H7 (cell line): ENCODE measurements around the gene AGT. TPM values are rescaled to one million over a fixed set of nuclear protein-coding genes. Genes with fewer than 3 reads are reported as not detected.

Experiments used
- DNase-seq: peaks from one replicate; pipeline ENCODE4 v3.0.0; 2012
- H3K27me3 ChIP-seq: 2 replicates; pipeline ENCODE4 v1.6.0; 2011; ENCODE audit warnings: mild to moderate bottlenecking, low read length; ENCODE audit not compliant: control insufficient read depth, insufficient read depth
- H3K36me3 ChIP-seq: replicated peaks from 2 replicates; pipeline ENCODE4 v1.5.1; 2011; ENCODE audit warnings: low read length; ENCODE audit not compliant: control insufficient read depth, insufficient read depth
- H3K4me3 ChIP-seq: 2 replicates; pipeline ENCODE4 v1.5.1; 2011; ENCODE audit warnings: low read depth, mild to moderate bottlenecking, control low read depth, low read length, moderate library complexity; ENCODE audit not compliant: insufficient read depth
- total RNA-seq: library from RNA; depleted of rRNA; stranded (reverse); fragments of >200 nt; shearing (Covaris generic); gene quantifications from 2 replicates; pipeline ENCODE4 v1.2.3, GENCODE V29; 2014; rRNA removed

The AGT gene
- total RNA-seq = 0.42 TPM in 1 of 2 replicates, not detected in the other

- Histone ChIP-seq H3K27me3 (no peaks in the 10 kb centered on the region), H3K4me3 (no peak within 1 kb of the TSS), H3K36me3 (no peaks in the 10 kb centered on the region)
- no peak for DNase-seq
These were observed at the start of gene AGT for GRCh38 chr1:230713915-230714764. Gene AGT (minus strand): TSS chr1:230714122. CDS start chr1:230710823, 3,299 bp downstream.

GRCh38 chr1:230761443-230762167 lies 47.7 kb upstream of the AGT start:
- no peak overlapping the region for H3K4me3 ChIP-seq
- no peaks in the 10 kb centered on the region; the same call in 1 of the 2 replicates for H3K27me3 ChIP-seq
- no peaks in the 10 kb centered on the region for H3K36me3 ChIP-seq
- DNase-seq = no peak

GRCh38 chr1:230760360-230760827 lies 46.5 kb upstream of the AGT start:
- H3K4me3 ChIP-seq = no peak overlapping the region
- H3K36me3 ChIP-seq = no peaks in the 10 kb centered on the region
- H3K27me3 ChIP-seq = no peaks in the 10 kb centered on the region; the same call in 1 of the 2 replicates
- peak; percentile 68 for DNase-seq

GRCh38 chr1:230759369-230760065 lies 45.6 kb upstream of the AGT start:
- no peak for DNase-seq
- H3K4me3 ChIP-seq = no peak overlapping the region
- H3K36me3 ChIP-seq = no peaks in the 10 kb centered on the region
- H3K27me3 ChIP-seq = no peaks in the 10 kb centered on the region; the same call in 1 of the 2 replicates

- Histone ChIP-seq H3K27me3 (no peaks in the 10 kb centered on the region; the same call in 1 of the 2 replicates), H3K4me3 (no peak overlapping the region), H3K36me3 (no peaks in the 10 kb centered on the region)
- no peak for DNase-seq
These were observed 44.9 kb upstream of the AGT start for GRCh38 chr1:230758709-230759368.

GRCh38 chr1:230757856-230758708 lies 44.2 kb upstream of the AGT start:
- no peaks in the 10 kb centered on the region for H3K36me3 ChIP-seq
- H3K4me3 ChIP-seq = no peak overlapping the region
- DNase-seq = no peak
- H3K27me3 ChIP-seq = no peaks in the 10 kb centered on the region; the same call in 1 of the 2 replicates

GRCh38 chr1:230754796-230755195 lies 40.9 kb upstream of the AGT start:
- H3K27me3 ChIP-seq = no peaks in the 10 kb centered on the region; the same call in 1 of the 2 replicates
- H3K4me3 ChIP-seq = no peak overlapping the region
- H3K36me3 ChIP-seq = no peaks in the 10 kb centered on the region
- DNase-seq = no peak

GRCh38 chr1:230753586-230754251 lies 39.8 kb upstream of the AGT start:
- no peaks in the 10 kb centered on the region for H3K36me3 ChIP-seq
- no peaks in the 10 kb centered on the region; the same call in 1 of the 2 replicates for H3K27me3 ChIP-seq
- peak overlapping the region; percentile 31 for H3K4me3 ChIP-seq
- DNase-seq = peak; percentile 95

- no peak for DNase-seq
- Histone ChIP-seq H3K27me3 (no peaks in the 10 kb centered on the region; the same call in 1 of the 2 replicates), H3K4me3 (no peak overlapping the region), H3K36me3 (no peaks in the 10 kb centered on the region)
These were observed 39.3 kb upstream of the AGT start for GRCh38 chr1:230753191-230753585.

- H3K27me3 ChIP-seq = no peaks in the 10 kb centered on the region; the same call in 1 of the 2 replicates
- peak; percentile 83 for DNase-seq
- no peaks in the 10 kb centered on the region for H3K36me3 ChIP-seq
- H3K4me3 ChIP-seq = no peak overlapping the region
These were observed 38.5 kb upstream of the AGT start for GRCh38 chr1:230752407-230752806.

GRCh38 chr1:230750986-230751625 lies 37.2 kb upstream of the AGT start:
- Histone ChIP-seq H3K36me3 (no peaks in the 10 kb centered on the region), H3K4me3 (no peak overlapping the region), H3K27me3 (no peaks in the 10 kb centered on the region; the same call in 1 of the 2 replicates)
- no peak for DNase-seq

- Histone ChIP-seq H3K4me3 (no peak overlapping the region), H3K36me3 (no peaks in the 10 kb centered on the region), H3K27me3 (no peaks in the 10 kb centered on the region; the same call in 1 of the 2 replicates)
- no peak for DNase-seq
These were observed 36.7 kb upstream of the AGT start for GRCh38 chr1:230750576-230750975.
